HG03039 (cell line): ENCODE results near the gene TTLL6.
"Not testable (repeated sequence)": the region's sequence is repeated elsewhere in the genome, so short reads cannot be mapped to it uniquely, and the experiment has no call there.

Experiments
- ATAC-seq: cut with Tn5 transposase; IDR thresholded peaks from one replicate; pipeline ENCODE4 v1.9.1; 2021; ENCODE audit warnings: mild to moderate bottlenecking, moderate library complexity; ENCODE audit not compliant: unreplicated experiment

The TTLL6 gene

DNA sequence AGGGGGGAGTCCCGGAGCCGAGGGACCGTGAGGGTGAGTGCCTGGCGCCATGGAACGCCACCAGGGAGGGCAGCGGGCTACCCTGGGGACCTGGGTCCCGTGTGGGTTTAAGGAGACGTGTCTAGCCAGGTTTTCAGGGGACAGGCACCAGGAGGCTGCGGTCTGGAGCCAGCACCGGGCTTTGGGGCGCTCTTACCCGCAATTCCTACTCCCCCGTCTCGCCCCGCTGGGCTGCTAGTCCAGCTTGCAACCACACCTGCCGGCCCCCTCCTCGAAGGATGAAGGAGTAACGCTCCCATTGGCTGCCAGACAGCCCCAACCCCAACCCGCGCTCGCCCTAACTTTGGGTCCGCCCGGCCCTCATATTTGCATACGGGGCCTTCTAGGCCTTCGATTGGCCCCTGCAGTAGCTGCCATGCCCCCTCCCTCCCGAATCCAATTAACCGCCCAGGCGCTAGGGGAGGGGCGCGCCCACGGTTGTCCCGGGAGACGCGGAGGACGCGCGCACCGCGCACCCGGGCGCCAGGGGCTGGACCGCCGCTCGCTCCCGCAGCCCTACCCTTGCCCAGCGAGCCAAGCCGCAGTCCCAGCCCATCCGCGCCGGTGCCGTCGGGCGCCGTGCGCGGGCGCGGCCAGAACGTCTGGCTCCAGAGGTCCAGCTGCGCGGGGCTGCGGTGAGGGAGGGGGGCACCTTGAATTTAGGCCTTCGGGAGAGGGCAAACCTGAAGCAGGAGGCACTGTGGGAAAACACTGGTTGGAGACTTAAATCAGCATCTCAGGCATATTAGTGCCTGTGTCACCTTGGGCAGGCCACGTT, at the start of gene TTLL6:
TTLL6 (minus strand) TSS at position 456 of the 817 bp plus-strand sequence; CDS start at position 299, 157 bp downstream.
- peak; percentile 58 for ATAC-seq

DNA sequence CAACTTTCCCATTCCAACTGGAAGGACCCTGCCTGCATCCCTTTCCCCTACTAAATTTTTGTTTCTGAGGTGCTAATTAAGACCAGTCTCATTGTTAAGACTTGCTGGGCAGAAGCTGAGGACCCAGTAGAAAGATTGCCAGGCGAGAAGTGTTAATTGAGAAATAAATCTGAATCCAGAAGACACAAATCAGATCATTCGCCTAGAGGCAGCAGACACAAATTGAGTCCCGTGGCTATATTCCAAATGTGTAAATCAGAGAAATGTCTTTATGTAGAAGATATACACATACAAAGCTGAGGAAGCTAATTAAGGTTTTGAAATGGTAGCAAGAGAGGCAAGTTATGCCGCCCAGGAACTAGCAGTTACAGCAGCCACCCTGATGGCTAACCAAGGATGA, 43.4 kb upstream of the TTLL6 start:
- no peak for ATAC-seq

DNA sequence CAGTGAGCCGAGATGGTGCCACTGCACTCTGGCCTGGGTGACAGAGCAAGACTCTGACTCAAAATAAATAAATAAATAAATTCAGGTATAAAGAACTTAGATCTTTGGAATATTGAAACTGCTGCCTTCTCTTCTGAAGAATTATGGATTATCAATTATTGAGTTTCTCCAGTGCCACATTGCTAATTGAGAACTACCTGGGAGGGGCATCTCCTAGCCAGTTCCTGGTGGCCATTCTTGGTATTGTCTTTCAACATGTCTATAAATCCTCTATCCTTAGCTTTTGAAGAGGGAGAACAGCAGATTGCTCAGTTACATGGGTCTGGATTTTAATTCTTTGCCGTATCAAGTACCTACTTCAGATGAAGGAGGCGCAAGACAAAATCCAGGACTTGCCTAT, 43.0 kb upstream of the TTLL6 start:
- no peak for ATAC-seq

DNA sequence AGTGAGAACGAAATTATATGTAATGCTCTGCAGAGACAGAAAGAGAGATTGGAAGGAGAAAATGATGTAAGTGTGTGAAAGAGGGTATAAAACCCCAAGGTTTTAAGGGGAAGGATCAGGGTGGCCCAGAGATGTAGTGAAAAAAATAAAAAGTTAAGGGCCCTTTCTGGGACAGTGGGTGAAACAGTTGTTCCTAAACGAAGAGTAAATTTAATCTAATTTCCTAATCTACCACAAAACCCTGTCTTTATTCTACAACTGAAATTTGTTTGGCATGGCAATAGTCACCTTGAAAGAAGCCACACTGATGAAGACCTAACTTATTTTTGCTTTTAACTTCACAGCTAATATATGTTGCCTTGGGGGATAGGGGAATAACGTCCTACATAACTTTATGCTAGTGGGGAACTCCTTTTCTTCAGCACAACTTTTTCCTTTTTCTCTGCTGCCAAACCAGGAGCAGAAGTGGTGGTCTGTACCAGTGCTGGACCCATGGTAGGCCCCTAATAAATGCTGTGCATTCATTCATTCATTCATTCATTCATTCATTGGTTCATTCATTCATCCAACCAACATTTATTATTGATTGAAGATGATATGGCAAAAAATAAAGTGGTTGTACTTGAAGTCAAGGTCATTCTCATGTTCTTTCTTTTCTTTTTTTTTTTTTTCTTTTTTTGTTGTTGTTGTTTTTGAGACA, 39.2 kb upstream of the TTLL6 start:
- ATAC-seq, result no peak

DNA sequence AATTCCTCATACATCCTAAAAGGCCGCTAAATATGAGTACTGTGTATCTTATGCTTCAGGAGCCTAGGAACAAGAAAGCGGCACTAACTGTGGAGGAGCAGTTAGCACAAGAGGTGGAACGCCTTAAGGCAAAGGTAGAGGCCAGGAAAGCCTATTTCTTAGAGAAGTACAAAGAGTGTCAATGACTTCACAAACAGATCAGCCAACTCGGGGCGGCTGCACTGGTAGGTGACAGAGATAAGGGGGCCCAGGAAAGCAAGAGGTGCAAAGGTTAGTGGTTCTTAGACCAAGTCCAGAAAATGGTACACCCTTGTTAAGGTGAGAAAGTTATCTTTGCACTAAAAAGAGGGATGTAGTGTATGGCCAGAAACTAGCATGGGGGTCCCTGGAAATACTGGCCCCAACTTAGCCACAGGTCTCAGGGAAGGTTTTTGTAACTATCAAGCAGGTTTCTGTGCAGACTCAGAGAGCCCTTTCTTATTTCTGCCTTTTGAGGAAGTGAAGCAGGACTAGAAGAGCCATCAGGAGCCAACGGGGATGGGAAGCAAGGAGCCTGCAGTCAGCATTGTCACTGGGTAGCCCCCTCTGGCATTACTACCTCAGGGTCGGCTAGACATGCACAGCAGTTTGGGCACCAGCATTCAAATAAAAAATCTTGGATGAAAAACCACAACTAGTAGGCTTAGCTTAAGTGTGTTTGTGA, 37.9 kb upstream of the TTLL6 start:
- no peak for ATAC-seq

DNA sequence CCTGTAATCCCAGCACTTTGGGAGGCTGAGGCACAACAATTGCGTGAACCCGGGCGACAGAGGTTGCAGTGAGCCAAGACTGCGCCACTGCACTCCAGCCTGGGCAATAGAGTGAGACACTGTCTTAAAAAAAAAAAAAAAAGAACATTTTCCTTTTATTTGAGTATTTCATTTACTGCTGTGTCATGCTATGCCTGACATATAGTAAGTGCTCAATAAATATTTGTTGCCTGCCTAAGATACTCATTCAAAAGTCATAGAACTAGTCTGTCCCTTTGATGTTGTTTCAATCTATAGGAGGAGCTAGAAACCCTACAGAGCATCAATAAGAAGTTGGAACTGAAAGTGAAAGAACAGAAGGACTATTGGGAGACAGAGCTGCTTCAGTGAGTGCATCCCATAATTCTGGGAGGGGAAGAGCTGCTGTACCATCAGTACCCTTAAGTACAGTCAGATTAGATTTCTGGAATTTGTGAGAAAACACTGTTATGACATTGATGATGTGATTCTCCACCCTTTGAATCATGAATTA, 33.8 kb upstream of the TTLL6 start:
- ATAC-seq, result no peak

DNA sequence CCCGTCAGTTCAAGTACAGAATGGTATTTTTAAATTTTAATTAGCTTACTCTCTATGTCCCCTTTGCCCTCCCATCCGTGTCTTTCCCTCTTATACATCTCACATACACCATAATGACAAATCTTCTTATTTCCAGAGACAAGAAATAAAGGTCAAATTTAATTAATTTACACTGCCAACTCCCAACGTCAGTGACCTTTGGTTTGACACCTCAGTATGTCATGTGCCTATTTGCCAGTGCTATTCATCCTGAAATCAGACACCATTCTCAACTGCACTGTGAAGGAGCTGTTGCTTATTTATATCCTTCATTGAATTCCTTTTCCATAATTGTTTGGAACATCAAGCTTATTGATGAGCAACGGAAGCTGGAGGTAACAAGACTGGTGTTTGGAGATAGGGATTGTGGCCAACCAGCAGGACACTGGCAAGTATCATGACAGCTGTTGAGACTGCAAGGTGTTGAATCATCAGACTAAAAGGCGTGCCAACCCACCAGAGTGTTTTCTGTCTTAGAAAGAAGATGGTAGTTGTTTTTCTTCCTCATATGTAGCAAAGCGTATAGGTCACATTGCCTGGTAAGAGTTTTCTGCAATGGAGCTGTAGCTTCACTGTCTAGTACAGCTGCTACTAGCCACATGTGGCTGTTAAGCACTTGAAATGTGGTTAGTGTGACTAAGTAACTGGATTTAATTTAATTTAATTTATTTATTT, 26.3 kb upstream of the TTLL6 start:
- no peak for ATAC-seq

DNA sequence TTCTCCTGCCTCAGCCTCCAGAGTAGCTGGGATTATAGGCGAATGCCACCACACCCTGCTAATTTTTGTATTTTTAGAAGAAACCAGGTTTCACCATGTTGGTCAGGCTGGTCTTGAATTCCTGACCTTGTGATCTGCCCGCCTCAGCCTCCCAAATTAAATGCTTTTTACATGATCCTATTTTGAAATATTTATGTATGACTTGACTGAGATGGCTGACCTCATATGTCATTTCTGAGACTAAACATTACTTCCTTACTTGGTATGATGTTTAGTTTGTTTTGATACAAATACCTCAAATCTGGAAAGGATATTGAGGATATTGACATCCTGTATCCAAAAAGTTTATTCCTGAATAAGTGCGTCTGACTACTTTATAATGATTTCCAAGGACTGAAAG, 25.7 kb upstream of the TTLL6 start:
- no peak for ATAC-seq

DNA sequence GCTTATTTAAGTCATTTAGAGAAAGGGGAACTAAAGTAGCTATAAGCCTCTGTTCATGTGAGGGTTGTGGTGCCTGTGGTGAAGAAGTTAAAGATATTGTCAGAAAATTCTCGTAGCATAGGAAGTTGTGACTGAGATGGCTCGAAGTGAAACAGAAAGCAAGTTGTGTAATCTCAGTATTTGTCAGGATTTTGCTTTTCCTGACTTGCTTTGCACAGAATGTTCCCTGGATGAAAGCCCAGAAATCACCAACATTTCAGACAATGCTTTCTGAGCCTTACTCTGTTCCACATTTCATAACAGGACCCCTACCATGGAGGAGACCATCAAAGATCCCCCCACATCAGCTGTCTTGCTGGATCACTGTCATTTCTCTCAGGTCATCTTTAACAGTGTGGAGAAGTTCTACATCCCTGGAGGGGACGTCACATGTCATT, 24.4 kb upstream of the TTLL6 start:
- ATAC-seq, result no peak

DNA sequence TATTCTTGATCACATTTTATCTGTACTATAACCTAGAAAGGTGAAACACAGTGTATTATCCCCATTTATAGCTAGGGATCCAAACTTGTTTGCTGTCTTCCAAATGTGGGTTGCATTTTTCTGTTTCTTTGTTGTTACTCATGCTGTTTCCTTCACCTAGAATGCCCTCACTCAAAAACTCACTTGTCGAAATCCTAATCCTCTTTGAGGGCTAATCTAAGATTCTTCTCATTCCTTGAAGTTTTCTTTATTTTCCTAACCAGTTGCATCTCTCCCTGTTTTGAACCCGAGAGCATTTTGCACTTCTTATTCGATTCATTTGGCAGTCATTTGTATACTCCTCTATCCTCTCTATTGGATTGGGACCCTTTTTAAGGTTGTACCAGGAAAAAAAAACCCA, 23.4 kb upstream of the TTLL6 start:
- no peak for ATAC-seq

DNA sequence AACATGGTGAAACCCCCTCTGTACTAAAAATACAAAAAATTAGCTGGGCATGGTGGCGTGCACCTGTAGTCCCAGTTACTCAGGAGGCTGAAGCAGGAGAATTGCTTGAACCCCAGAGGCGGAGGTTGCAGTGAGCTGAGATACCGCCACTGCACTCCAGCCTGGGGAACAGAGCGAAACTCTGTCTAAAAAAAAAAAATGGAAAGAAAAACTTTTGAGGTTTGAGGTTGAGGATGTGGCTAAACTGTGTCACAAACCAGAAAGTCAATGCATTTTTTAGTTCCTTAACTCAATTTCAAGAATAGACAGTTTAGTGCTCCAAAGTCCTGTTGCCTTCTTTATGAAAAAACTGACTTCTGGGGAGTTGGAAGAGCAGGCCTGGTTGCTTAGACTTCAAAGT, 20.4 kb upstream of the TTLL6 start:
- ATAC-seq, result not testable (repeated sequence)

DNA sequence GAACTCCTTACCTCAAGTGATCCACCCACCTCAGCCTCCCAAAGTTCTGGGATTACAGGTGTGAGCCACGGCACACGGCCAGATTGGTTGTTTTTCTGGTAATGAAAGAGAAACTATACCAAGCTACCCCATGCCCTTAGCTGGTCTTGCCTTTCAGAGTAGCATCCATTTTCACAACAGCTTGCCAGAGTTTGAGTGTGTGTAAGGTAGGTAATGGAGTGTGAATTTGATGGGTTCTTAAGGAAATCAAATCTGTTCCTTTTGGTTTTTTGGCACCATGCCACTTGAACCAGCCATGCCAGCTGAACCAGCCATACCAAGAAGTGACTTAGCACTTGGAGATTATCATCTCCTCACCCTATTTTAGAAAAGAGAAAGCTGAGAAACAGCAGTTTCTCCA, 18.9 kb upstream of the TTLL6 start:
- ATAC-seq, result no peak

DNA sequence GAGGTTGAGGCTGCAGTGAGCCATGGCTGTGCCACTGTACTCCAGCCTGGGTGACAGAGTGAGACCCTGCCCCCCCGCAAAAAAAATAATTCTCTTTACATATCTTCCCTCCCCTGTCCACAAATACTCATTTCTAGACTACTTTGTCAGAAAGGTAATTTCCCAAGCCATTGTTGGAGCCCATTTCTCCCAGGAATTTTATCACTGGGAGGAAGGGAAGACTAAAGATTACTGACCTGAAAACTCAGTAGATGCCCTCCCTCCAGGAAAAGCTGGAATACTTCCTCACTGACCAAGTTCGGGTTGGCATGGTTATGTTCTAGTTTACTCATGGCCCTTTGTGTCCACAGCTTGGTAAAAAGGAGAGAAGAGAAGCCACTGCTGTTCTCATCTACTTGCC, 17.9 kb upstream of the TTLL6 start:
- ATAC-seq, result no peak

DNA sequence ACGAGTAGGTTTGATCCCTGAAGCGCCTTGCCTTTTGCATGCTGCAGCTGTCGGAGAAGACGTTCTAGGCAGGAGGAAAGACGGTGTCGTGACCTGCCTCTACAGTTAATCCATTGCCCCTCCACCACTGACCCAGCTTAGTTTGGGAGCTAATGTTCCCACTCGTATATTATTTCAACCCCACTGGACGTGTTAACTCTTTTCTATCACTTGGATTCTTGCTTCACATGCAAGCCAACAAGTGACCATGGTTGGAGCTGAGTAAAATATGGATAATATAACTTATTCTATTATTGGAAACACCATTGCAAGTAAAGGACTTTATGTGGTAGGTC, 14.5 kb upstream of the TTLL6 start:
- ATAC-seq, result no peak

DNA sequence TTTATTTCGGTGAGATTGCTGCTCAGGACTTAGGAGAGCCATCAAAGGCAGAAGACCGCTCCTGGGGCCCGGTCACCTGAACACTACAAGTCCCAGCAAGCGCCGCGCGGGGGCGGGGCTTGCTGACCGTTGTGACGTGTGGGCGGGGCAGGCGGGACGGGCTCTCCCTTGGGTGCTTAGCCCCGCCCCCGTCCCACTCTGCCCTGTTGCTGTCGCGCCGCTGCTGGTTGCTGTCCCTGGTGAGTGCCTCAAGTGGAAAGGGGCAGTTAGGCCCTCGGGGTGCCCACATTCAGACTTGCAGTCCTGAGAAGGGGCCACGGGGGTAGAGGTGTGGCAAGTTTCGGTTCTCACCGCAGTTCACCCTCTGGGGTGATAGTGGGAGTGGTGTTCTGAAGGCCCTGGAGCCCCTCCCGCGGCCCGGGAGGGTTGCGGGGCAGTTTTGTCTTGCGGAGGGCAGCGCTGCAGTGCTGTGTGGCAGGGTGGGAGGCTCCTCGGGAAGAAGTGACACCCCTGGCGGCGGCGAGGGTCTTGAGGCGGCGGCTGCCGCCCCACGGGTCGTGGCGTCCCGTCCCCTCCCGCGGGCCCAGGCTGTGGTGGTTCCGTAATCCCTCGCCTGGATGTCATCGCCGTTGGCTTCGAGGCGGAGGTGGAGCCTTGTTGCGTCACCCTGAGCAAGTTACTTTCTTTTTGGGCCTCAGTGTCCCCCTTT, 14.0 kb upstream of the TTLL6 start, which contains the start of gene CALCOCO2:
CALCOCO2 (plus strand) TSS at position 196 of the 709 bp plus-strand sequence. CDS start 10,673 bp downstream, outside the sequence.
- peak; percentile 76 for ATAC-seq

DNA sequence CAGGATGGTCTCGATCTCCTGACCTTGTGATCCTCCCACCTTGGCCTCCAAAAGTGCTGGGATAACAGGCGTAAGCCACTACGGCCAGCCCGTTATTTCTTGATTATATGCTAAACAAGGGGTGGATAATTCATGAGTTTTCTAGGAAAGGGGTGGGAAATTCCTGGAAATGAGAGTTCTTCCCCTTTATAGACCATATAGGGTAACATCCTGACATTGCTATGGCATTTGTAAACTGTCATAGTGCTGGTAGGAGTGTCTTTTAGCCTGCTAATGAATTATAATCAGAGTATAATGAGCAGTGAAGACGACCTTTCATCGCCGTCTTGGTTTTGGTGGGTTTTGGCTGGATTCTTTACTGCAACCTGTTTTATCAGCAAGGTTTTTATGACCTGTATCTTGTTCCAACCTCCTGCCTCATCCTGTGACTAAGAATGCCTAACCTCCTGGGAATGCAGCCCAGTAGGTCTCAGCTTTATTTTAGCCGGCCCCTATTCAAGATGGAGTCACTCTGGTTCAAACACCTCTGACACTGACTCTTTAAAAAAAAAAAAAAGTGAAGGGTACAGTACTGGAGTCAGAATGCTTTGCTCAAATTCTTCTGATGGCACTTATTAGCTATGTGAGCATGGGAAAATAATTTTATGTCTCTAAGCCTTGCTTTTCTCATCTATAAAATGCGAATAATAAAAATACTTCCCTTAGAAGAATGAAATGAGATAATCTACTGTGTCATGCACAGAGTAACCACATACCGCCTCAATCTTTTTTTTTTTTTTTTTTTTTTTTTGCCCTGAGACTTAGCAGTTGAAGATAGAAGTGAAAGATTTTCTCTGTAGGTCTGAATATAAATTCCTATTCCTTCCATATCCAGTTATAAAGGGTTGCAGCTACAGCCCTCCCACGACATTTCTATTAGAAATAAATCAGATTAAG, 8.7 kb upstream of the TTLL6 start:
- no peak for ATAC-seq

DNA sequence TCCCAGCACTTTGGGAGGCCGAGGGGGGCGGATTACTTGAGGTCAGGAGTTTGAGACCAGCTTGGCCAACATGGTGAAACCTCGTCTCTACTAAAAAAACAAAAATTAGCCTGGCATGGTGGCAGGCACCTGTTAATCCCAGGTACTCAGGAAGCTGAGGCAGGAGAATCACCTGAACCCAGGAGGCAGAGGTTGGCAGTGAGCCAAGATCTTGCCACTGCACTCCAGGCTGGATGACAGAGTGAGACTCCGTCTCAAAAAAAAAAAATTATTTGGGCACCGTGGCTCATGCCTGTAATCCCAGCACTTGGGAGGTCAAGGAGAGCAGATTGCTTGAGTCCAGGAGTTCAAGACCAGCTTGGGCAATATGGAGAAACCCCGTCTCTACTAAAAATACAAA, 3.9 kb upstream of the TTLL6 start:
- not testable (repeated sequence) for ATAC-seq

DNA sequence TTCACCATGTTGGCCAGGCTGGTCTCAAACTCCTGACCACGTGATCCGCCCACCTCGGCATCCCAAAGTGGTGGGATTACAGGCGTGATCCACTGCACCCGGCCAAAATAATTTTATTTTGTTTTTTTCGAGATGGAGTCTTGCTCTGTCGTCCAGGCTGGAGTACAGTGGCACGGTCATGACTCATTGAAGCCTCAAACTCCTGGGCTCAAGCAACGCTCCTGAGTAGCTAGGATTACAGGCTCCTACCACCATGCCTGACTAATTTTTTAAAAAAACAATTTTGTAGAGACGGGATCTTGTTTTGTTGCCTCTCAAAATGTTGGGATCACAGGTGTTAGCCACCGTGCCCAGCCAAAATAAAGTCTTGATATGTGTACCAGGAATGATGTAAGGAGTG, 2.4 kb upstream of the TTLL6 start:
- no peak for ATAC-seq

DNA sequence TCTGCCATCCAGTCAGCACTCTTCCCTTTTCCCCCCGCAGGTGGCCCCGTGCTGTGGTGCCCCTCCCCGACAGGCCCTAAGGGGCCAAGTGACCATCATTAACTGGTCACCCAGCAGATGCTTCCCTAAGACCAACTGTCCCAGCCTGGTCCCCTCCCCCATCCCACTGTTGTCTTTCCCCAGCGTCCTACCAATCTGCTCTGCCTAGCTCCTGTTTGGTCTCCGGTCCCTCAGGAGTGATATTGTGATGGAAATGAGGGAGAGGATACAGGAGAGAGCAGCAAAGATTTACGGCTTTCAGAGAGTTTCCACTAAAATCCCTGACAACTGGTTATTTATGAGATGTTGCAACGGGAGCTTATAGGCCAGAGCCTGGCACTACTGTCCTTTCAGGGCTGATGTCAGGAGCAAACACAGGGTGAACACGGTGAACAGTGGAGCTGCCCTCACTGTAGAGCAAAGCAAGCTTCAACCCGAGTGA, 1.4 kb upstream of the TTLL6 start:
- no peak for ATAC-seq
